ENCODE measurements around the gene CTBP1. TPM values are rescaled to one million over a fixed set of nuclear protein-coding genes. Genes with fewer than 3 reads are reported as not detected.

Gene CTBP1
- total RNA-seq, 1 experiment from 2014 or later = 187 TPM

GRCh38 chr4:1229117-1229849, 19.6 kb downstream of the CTBP1 start:
- Histone ChIP-seq H3K36me3 (ENCODE audit: insufficient read depth, low read length, poor library complexity, severe bottlenecking) (peaks cover 73% of the 10 kb centered on the region), H3K27ac (ENCODE audit: low read depth, low read length, poor library complexity, severe bottlenecking) (no peak overlapping the region), H3K27me3 (replicated peaks; ENCODE audit: insufficient read depth, low read depth, low read length, poor library complexity) (no peaks in the 10 kb centered on the region), H3K4me3 (ENCODE audit: low read depth, low read length, poor library complexity, severe bottlenecking) (no peak overlapping the region), H3K9me3 (ENCODE audit: low read depth, low read length, poor library complexity, severe bottlenecking) (no peaks in the 10 kb centered on the region), H3K4me1 (ENCODE audit: insufficient read depth, low read length, poor library complexity, severe bottlenecking) (no peaks in the 10 kb centered on the region)
- TF ChIP-seq CTCF (conservative IDR thresholded peaks at IDR 0.05; ENCODE audit: low read depth, low read length) = no peak
- BruUV-seq (replicated peaks) = no TSS peak
- no peak for DNase-seq (ENCODE audit: low spot score)
- intact Hi-C loops (cut with micrococcal nuclease; ENCODE audit: unreplicated experiment) = no loop called here
- CTCF ChIA-PET = no interaction called here
- POLR2A ChIA-PET (ENCODE audit: low non-redundant PET) = no interaction called here

- DNase-seq (ENCODE audit: low spot score) = no peak
- TF ChIP-seq CTCF (conservative IDR thresholded peaks at IDR 0.05; ENCODE audit: low read depth, low read length) (no peak), EZH2 (IDR thresholded peaks at IDR 0.05; ENCODE audit: borderline replicate concordance, low read depth, low read length, poor library complexity, severe bottlenecking) (no peak)
- Histone ChIP-seq H3K4me1 (ENCODE audit: insufficient read depth, low read length, poor library complexity, severe bottlenecking) (no peaks in the 10 kb centered on the region), H3K9me3 (ENCODE audit: low read depth, low read length, poor library complexity, severe bottlenecking) (no peaks in the 10 kb centered on the region), H3K4me3 (ENCODE audit: low read depth, low read length, poor library complexity, severe bottlenecking) (no peak overlapping the region), H3K36me3 (ENCODE audit: insufficient read depth, low read length, poor library complexity, severe bottlenecking) (peaks cover 75% of the 10 kb centered on the region), H3K27ac (ENCODE audit: low read depth, low read length, poor library complexity, severe bottlenecking) (no peak overlapping the region), H3K27me3 (replicated peaks; ENCODE audit: insufficient read depth, low read depth, low read length, poor library complexity) (no peaks in the 10 kb centered on the region)
- ChIA-PET POLR2A (ENCODE audit: low non-redundant PET) (no interaction called here), CTCF (no interaction called here)
- intact Hi-C loops (cut with micrococcal nuclease; ENCODE audit: unreplicated experiment) = no loop called here
- no TSS peak for BruUV-seq (replicated peaks)
Measured at GRCh38 chr4:1227816-1228215, 21.1 kb downstream of the CTBP1 start.

- ChIA-PET POLR2A (ENCODE audit: low non-redundant PET) (no interaction called here), CTCF (no interaction called here)
- H3K4me1 ChIP-seq (ENCODE audit: insufficient read depth, low read length, poor library complexity, severe bottlenecking) = no peaks in the 10 kb centered on the region
- no peak for DNase-seq (ENCODE audit: low spot score)
- no peaks in the 10 kb centered on the region for H3K27me3 ChIP-seq (replicated peaks; ENCODE audit: insufficient read depth, low read depth, low read length, poor library complexity)
- H3K4me3 ChIP-seq (ENCODE audit: low read depth, low read length, poor library complexity, severe bottlenecking) = no peak overlapping the region
- H3K9me3 ChIP-seq (ENCODE audit: low read depth, low read length, poor library complexity, severe bottlenecking) = no peaks in the 10 kb centered on the region
- H3K36me3 ChIP-seq (ENCODE audit: insufficient read depth, low read length, poor library complexity, severe bottlenecking) = peaks cover 68% of the 10 kb centered on the region
- BruUV-seq (replicated peaks) = no TSS peak
- no peak for TF ChIP-seq EZH2 (IDR thresholded peaks at IDR 0.05; ENCODE audit: borderline replicate concordance, low read depth, low read length, poor library complexity, severe bottlenecking)
- no peak for TF ChIP-seq CTCF (conservative IDR thresholded peaks at IDR 0.05; ENCODE audit: low read depth, low read length)
- no peak overlapping the region for H3K27ac ChIP-seq (ENCODE audit: low read depth, low read length, poor library complexity, severe bottlenecking)
- intact Hi-C loops (cut with micrococcal nuclease; ENCODE audit: unreplicated experiment) = no loop called here
Measured at GRCh38 chr4:1226598-1226997, 22.3 kb downstream of the CTBP1 start.

All from A673 (cell line).